Astrocyte (in vitro differentiated cells and primary cell): ENCODE data around the gene ZBTB7C. TPM values are rescaled to one million over a fixed set of nuclear protein-coding genes. Genes with fewer than 3 reads are reported as not detected.

ENCODE experiments used
- DNase-seq: peaks from one replicate; pipeline ENCODE4 v3.0.0-alpha.2; 2010; ENCODE audit warnings: low read depth
- FAIRE-seq: peaks from 2 replicates; lab custom pipeline; 2011; peaks lifted over from hg19 to GRCh38; lab: Jason Lieb, UNC
- H2AFZ ChIP-seq: 2 replicates; pipeline ENCODE4 v1.6.0; 2012; ENCODE audit warnings: low read depth, low read length, inconsistent platforms
- H3K27ac ChIP-seq: 2 replicates; pipeline ENCODE4 v1.5.1; 2011; ENCODE audit warnings: low read depth, low read length, inconsistent platforms
- H3K27me3 ChIP-seq: 2 replicates; pipeline ENCODE4 v1.6.0; 2011; ENCODE audit warnings: low read length, inconsistent platforms; ENCODE audit not compliant: insufficient read depth
- H3K36me3 ChIP-seq: 2 replicates; pipeline ENCODE4 v1.5.1; 2011; ENCODE audit warnings: low read length, inconsistent platforms; ENCODE audit not compliant: insufficient read depth
- H3K4me1 ChIP-seq: 2 replicates; pipeline ENCODE4 v1.5.1; 2011; ENCODE audit warnings: low read length, inconsistent platforms; ENCODE audit not compliant: insufficient read depth
- H3K4me2 ChIP-seq: 2 replicates; pipeline ENCODE4 v1.6.0; 2012; ENCODE audit warnings: low read length, inconsistent platforms
- H3K4me3 ChIP-seq: 2 replicates; pipeline ENCODE4 v1.5.1; 2011; ENCODE audit warnings: low read depth, mild to moderate bottlenecking, low read length, inconsistent platforms; ENCODE audit not compliant: insufficient read depth
- H3K79me2 ChIP-seq: 2 replicates; pipeline ENCODE4 v1.6.0; 2012; ENCODE audit warnings: mild to moderate bottlenecking, low read length, inconsistent platforms; ENCODE audit not compliant: insufficient read depth
- H3K9ac ChIP-seq: 2 replicates; pipeline ENCODE4 v1.6.0; 2012; ENCODE audit warnings: mild to moderate bottlenecking, low read length, inconsistent platforms
- H3K9me3 ChIP-seq: 2 replicates; pipeline ENCODE4 v1.5.1; 2012; ENCODE audit warnings: low read depth, mild to moderate bottlenecking, low read length, inconsistent platforms; ENCODE audit not compliant: insufficient read depth
- H4K20me1 ChIP-seq: 2 replicates; pipeline ENCODE4 v1.6.0; 2012; ENCODE audit warnings: low read length, inconsistent platforms; ENCODE audit not compliant: insufficient read depth
- H3K27ac Mint-ChIP-seq: one replicate; pipeline ENCODE4 v1.8.0; 2021; ENCODE audit warnings: mild to moderate bottlenecking, mixed read lengths; ENCODE audit not compliant: unreplicated experiment
- H3K27me3 Mint-ChIP-seq: one replicate; pipeline ENCODE4 v1.8.0; 2021; ENCODE audit warnings: low read depth, mixed read lengths; ENCODE audit not compliant: unreplicated experiment
- H3K36me3 Mint-ChIP-seq: one replicate; pipeline ENCODE4 v1.8.0; 2021; ENCODE audit warnings: low read depth, mixed read lengths; ENCODE audit not compliant: unreplicated experiment
- H3K4me1 Mint-ChIP-seq: one replicate; pipeline ENCODE4 v1.8.0; 2021; ENCODE audit warnings: low read depth, mixed read lengths; ENCODE audit not compliant: unreplicated experiment
- H3K4me3 Mint-ChIP-seq: one replicate; pipeline ENCODE4 v1.8.0; 2021; ENCODE audit warnings: mild to moderate bottlenecking, moderate library complexity, mixed read lengths; ENCODE audit not compliant: unreplicated experiment
- H3K9me3 Mint-ChIP-seq: one replicate; pipeline ENCODE4 v1.8.0; 2021; ENCODE audit warnings: mild to moderate bottlenecking, mixed read lengths; ENCODE audit not compliant: unreplicated experiment
- EZH2 ChIP-seq: IDR thresholded peaks from 2 replicates; pipeline ENCODE4 v1.6.1; 2012; ENCODE audit warnings: mild to moderate bottlenecking, low read length, inconsistent platforms; ENCODE audit not compliant: insufficient read depth
- total RNA-seq: library from RNA; stranded (reverse); gene quantifications from 2 replicates; pipeline ENCODE4 v1.2.1, GENCODE V29; 2021
- TF ChIP-seq, protein P1 (sequence below): IDR thresholded peaks from 2 replicates; pipeline ENCODE4 v1.5.1; 2011; ENCODE audit warnings: low read depth, mild to moderate bottlenecking, inconsistent platforms, low read length, moderate library complexity; ENCODE audit not compliant: insufficient read depth

Gene ZBTB7C
- total RNA-seq, 1 donor from 2014 or later: 1.0 TPM

DNA sequence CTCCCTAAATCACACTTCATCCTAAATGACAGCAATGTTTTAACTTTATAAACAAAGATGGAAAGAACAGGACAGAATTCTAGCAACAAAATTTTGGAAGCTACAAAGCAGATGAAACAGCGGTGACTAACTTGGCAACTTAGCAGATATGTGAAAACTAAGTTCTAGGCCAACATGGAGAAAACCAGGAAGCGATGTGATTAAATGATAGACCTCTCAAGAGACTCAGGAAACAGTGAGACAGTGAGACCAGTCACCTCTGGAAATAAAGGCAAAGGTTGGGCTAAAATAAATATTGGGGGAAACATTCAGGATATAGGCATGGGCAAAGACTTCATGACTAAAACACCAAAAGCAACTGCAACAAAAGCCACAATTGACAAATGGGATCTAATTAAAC lies 24.4 kb upstream of the ZBTB7C start:
- Mint-ChIP-seq H3K36me3 (no peaks in the 10 kb centered on the region), H3K27me3 (peaks cover 56% of the 10 kb centered on the region), H3K27ac (no peak overlapping the region), H3K4me1 (no peaks in the 10 kb centered on the region), H3K9me3 (peaks cover 3% of the 10 kb centered on the region), H3K4me3 (no peak overlapping the region)
- Histone ChIP-seq H3K27me3 (peaks cover 38% of the 10 kb centered on the region), H3K4me3 (no peak overlapping the region), H3K36me3 (no peaks in the 10 kb centered on the region), H4K20me1 (no peaks in the 10 kb centered on the region), H3K4me2 (no peak overlapping the region), H3K27ac (no peak overlapping the region), H3K79me2 (no peaks in the 10 kb centered on the region), H3K9me3 (no peaks in the 10 kb centered on the region), H3K9ac (no peak overlapping the region), H3K4me1 (no peaks in the 10 kb centered on the region), H2AFZ (no peak overlapping the region)
- TF ChIP-seq EZH2: no peak
- TF ChIP-seq, protein P1, sequence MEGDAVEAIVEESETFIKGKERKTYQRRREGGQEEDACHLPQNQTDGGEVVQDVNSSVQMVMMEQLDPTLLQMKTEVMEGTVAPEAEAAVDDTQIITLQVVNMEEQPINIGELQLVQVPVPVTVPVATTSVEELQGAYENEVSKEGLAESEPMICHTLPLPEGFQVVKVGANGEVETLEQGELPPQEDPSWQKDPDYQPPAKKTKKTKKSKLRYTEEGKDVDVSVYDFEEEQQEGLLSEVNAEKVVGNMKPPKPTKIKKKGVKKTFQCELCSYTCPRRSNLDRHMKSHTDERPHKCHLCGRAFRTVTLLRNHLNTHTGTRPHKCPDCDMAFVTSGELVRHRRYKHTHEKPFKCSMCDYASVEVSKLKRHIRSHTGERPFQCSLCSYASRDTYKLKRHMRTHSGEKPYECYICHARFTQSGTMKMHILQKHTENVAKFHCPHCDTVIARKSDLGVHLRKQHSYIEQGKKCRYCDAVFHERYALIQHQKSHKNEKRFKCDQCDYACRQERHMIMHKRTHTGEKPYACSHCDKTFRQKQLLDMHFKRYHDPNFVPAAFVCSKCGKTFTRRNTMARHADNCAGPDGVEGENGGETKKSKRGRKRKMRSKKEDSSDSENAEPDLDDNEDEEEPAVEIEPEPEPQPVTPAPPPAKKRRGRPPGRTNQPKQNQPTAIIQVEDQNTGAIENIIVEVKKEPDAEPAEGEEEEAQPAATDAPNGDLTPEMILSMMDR: no peak
- no peak for DNase-seq
- FAIRE-seq: no peak

DNA sequence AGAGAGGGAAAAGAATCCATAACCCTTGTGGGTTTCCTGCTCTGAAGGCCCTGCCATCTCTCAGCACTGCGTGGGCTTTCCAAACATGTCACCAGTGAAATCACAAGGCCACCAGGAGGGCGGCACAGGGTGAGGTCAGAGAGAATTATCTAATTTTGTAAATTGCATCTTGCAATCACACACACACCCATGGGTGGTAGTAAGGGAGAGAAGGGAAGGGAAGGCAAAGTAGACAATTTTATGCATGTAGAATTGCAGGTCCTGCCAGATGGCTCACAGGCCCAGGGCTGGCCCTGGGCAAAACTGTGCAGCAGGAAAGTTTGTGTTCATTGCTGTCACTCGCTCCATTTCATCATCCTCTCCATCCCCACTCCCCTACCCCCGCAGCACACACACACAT lies 21.0 kb upstream of the ZBTB7C start:
- Histone ChIP-seq H3K4me1 (no peaks in the 10 kb centered on the region), H3K79me2 (no peaks in the 10 kb centered on the region), H3K9me3 (no peaks in the 10 kb centered on the region), H3K27ac (no peak overlapping the region), H3K36me3 (no peaks in the 10 kb centered on the region), H3K4me2 (no peak overlapping the region), H3K9ac (no peak overlapping the region), H4K20me1 (no peaks in the 10 kb centered on the region), H2AFZ (no peak overlapping the region), H3K27me3 (peaks cover 31% of the 10 kb centered on the region), H3K4me3 (no peak overlapping the region)
- DNase-seq (no peak), FAIRE-seq (no peak)
- Mint-ChIP-seq H3K4me3 (no peak overlapping the region), H3K27ac (no peak overlapping the region), H3K4me1 (no peaks in the 10 kb centered on the region), H3K9me3 (peaks cover 6% of the 10 kb centered on the region), H3K27me3 (peaks cover 67% of the 10 kb centered on the region), H3K36me3 (no peaks in the 10 kb centered on the region)
- TF ChIP-seq EZH2: no peak
- TF ChIP-seq, protein P1: no peak

DNA sequence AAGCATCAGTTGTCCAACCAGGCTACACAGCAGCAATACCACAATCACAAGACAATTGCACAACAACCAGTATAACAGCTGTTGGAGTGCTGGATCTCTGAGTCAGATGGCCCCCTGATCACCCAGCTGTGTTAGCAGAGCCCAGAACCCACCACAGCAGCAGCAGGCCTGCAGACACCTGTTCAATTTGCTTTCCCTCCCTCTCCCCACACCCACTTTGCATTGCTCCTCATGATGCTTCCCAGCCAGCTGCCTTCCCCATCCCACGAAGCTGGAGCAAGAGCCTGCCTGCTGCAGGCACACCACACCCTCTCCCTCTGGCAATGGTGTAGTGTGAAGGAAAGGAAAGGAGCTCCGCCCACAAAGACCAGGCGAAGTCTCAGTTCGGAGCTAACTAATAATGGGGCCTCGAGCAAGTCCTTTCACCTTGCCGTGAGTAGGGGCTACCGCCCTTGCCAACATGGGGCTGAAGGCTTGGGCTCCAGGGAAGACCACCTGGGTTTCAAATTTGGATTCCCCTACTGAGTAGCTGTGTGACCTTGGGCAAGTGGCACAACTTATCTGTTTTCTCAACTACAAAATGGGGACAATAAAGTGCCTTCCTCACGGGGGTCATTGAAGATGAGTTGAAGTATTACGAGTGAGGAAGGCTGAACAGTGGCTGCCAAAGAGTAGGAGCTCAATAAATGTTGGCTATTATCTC lies 19.4 kb upstream of the ZBTB7C start:
- Histone ChIP-seq H3K9ac (no peak overlapping the region), H3K79me2 (no peaks in the 10 kb centered on the region), H3K4me2 (no peak overlapping the region), H3K36me3 (no peaks in the 10 kb centered on the region), H3K9me3 (no peaks in the 10 kb centered on the region), H3K27me3 (peaks cover 40% of the 10 kb centered on the region), H3K4me1 (no peaks in the 10 kb centered on the region), H3K4me3 (no peak overlapping the region), H4K20me1 (no peaks in the 10 kb centered on the region), H2AFZ (no peak overlapping the region), H3K27ac (no peak overlapping the region)
- DNase-seq (no peak), FAIRE-seq (no peak)
- peaks cover 3% of the 10 kb centered on the region for H3K9me3 Mint-ChIP-seq
- TF ChIP-seq EZH2: no peak
- TF ChIP-seq, protein P1: no peak
- H3K27ac Mint-ChIP-seq: no peak overlapping the region
- H3K4me1 Mint-ChIP-seq: no peaks in the 10 kb centered on the region
- H3K4me3 Mint-ChIP-seq: no peak overlapping the region
- peaks cover 73% of the 10 kb centered on the region for H3K27me3 Mint-ChIP-seq
- H3K36me3 Mint-ChIP-seq: no peaks in the 10 kb centered on the region
